Measurements from ENCODE around the gene PRDM15.

The PRDM15 gene

GRCh38 chr21:41750051-41750450 lies 129.1 kb downstream of the PRDM15 start:
- peak; percentile 43 for DNase-seq (ENCODE audit: low read depth, low spot score)

GRCh38 chr21:41749286-41749685 lies 129.9 kb downstream of the PRDM15 start:
- no peak for DNase-seq (ENCODE audit: low read depth, low spot score)
